GM12864 (cell line): Measurements from ENCODE around the gene NEK11.

ENCODE experiments used
- DNase-seq: peaks from one replicate; pipeline ENCODE4 v3.0.0-alpha.2; 2011; ENCODE audit warnings: low read depth
- H3K4me3 ChIP-seq: 2 replicates; pipeline ENCODE4 v1.5.1; 2011; ENCODE audit warnings: mild to moderate bottlenecking, low read depth, low read length, control low read depth
- TF ChIP-seq, protein P1 (sequence below): IDR thresholded peaks from 2 replicates; pipeline ENCODE4 v1.5.1; 2011; ENCODE audit warnings: low read depth, mild to moderate bottlenecking, moderate library complexity, low read length, control low read depth, inconsistent platforms; ENCODE audit errors: missing control alignments

The NEK11 gene

DNA sequence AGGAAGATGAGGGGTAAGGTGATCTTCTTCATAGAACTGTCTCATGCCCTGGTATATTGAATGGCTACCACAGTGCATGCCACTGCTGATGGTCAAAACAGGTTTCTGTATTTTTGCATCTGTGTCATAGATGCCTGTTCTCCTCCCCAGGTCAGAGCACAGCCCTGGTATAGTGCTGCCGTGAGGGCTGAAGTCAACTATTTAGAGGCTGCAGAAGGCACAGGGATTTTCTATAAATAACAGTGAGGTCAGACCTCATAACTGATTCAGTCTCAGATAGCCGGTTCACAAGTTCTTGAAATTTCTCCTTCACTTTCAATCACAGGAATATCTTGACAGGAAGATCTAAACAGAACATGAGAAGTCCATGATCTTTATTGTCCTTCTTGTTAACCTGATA is 255.7 kb downstream of the NEK11 start:
- TF ChIP-seq, protein P1, sequence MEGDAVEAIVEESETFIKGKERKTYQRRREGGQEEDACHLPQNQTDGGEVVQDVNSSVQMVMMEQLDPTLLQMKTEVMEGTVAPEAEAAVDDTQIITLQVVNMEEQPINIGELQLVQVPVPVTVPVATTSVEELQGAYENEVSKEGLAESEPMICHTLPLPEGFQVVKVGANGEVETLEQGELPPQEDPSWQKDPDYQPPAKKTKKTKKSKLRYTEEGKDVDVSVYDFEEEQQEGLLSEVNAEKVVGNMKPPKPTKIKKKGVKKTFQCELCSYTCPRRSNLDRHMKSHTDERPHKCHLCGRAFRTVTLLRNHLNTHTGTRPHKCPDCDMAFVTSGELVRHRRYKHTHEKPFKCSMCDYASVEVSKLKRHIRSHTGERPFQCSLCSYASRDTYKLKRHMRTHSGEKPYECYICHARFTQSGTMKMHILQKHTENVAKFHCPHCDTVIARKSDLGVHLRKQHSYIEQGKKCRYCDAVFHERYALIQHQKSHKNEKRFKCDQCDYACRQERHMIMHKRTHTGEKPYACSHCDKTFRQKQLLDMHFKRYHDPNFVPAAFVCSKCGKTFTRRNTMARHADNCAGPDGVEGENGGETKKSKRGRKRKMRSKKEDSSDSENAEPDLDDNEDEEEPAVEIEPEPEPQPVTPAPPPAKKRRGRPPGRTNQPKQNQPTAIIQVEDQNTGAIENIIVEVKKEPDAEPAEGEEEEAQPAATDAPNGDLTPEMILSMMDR = no peak
- DNase-seq = no peak
- no peak overlapping the region for H3K4me3 ChIP-seq

DNA sequence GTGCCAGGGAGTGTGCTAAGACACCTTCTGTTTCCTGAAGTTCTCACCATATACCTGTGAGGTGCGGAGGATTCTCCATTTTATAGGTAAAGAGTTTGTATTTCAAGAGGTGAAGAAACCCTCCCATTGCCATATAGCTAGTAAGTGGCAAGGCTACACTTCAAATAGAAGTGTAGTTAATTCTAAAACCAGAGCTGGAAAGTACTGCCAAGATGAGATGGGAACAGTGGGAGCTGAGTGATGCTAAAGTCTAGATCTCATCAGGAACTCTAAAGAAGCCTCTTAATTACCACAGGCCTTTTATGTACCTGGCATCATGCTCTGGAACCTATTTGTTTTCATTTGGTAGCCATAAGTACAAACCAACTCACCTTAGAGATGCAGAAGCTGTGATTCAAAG is 256.3 kb downstream of the NEK11 start:
- TF ChIP-seq, protein P1 = no peak
- no peak for DNase-seq
- H3K4me3 ChIP-seq = no peak overlapping the region

DNA sequence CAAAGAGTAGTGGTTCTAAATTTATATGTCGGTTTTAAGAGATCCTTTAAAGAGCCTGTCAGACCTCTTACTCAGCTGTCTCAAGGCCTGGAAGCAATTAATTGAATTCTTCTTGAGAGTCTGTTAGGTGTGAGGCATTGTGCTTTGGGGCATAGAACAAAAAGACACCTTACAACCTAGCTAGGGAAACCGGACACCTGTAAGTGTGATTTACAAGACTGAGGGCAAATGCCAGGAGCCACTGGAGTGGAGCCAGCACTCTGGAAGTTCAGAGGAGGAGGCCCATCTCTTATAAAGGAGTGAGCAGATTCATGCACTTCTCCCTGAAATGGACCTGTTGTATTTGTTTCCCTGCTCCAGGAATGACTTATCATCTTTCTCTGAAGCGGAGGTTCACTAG is 257.2 kb downstream of the NEK11 start:
- TF ChIP-seq, protein P1 = no peak
- no peak overlapping the region for H3K4me3 ChIP-seq
- DNase-seq = no peak

DNA sequence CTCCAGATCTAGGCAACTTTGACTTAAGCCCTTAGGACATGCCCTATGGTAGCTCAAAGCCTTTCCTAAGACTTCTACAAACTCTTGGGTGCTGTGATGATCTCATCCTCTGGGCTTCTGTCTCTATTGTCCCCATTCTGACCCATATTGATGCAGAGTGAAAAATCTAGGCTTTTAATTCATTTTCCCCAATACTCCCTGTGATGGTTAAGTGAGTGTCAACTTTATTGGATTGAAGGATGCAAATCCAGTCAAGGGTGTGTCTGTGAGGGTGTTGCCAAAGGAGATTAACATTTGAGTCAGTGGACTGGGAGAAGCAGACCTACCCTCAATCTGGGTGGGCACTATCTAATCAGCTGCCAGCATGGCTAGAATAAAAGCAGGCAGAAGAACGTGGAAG is 257.6 kb downstream of the NEK11 start:
- TF ChIP-seq, protein P1 = no peak
- no peak for DNase-seq
- H3K4me3 ChIP-seq = no peak overlapping the region

DNA sequence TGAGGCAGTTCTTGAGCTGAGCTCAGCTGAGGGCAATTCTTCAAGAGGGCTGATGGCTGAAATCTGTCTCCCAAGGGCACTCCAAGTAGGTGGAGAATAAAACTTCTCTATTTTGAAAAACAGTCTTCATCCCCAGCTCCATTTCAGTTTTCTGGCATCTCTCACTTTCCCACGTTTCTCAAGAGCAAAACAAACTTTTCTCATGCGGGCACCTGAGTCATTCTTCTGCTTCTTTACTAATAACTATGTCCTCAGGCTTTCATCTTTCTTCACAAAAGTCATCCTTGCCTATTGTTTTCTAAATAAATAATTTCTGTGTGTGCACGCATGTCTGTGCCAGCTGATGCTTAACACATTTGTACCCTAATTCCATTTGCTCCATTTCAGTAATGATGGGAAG is 258.8 kb downstream of the NEK11 start:
- H3K4me3 ChIP-seq = no peak overlapping the region
- no peak for DNase-seq
- TF ChIP-seq, protein P1 = no peak

DNA sequence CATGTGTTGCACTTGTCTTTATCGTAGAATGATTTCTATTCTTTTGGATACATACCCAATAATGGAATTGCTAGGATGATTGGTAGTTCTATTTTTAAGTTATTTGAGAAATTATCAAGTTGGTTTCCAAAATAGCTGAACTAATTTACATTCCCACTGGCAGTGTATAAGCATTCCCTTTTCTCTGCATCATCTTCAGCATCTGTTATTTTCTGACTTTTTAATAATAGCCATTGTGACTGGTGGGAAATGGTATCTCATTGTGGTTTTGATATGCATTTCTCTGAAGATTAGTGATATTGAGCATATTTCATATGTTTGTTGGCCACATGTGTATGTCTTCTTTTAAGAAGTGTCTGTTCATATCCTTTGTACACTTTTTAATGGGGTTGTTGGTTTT is 273.2 kb downstream of the NEK11 start:
- no peak overlapping the region for H3K4me3 ChIP-seq
- TF ChIP-seq, protein P1 = no peak
- no peak for DNase-seq

DNA sequence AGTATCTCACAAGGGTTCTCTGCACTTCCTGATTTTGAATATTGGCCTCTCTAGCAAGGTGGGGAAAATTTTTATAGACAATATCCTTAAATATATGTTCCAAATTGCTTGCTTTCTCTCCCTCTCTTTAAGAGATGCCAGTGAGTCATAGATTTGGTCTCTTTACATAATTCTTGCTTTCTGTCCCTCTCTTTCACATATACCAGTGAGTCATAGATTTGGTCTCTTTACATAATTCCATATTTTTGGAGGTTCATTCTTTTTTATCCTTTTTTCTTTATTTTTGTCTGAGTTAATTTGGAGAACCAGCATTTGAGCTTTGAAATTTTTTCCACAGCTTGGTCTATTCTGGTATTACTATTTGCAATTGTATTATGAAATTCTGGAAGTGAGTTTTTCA is 277.2 kb downstream of the NEK11 start:
- TF ChIP-seq, protein P1 = no peak
- no peak for DNase-seq

More for the DNA sequence above, 277.2 kb downstream of the NEK11 start:
- H3K4me3 ChIP-seq = no peak overlapping the region
